NOMO-1 (cell line): ENCODE measurements around the gene CADM2.

Experiments used
- DNase-seq, 2 experiments: peaks; one replicate each; lab custom pipeline; 2025; ENCODE audit not compliant: unreplicated experiment in 2 of 2; lab: John Stamatoyannopoulos, UW

CADM2 gene

GRCh38 chr3:85535517-85535916 is 576.7 kb downstream of the CADM2 start:
- DNase-seq = no peak

- peak in 1 of 2 experiments; percentile 1 for DNase-seq
Measured at GRCh38 chr3:85539232-85539631, 580.4 kb downstream of the CADM2 start.

GRCh38 chr3:85554153-85554552 is 595.4 kb downstream of the CADM2 start:
- DNase-seq = no peak

- no peak for DNase-seq
Measured at GRCh38 chr3:85560088-85560785, 601.4 kb downstream of the CADM2 start.

- peak in 1 of 2 experiments; percentile 23 for DNase-seq
Measured at GRCh38 chr3:85567071-85567676, 608.4 kb downstream of the CADM2 start.

GRCh38 chr3:85570819-85571218 is 612.0 kb downstream of the CADM2 start:
- DNase-seq = peak in 1 of 2 experiments; percentile 14

- DNase-seq = peak in 1 of 2 experiments; percentile 45
Measured at GRCh38 chr3:85571835-85572234, 613.0 kb downstream of the CADM2 start.

GRCh38 chr3:85572426-85572825 is 613.6 kb downstream of the CADM2 start:
- no peak for DNase-seq

GRCh38 chr3:85572978-85573377 is 614.2 kb downstream of the CADM2 start:
- DNase-seq = no peak

GRCh38 chr3:85574006-85574705 is 615.4 kb downstream of the CADM2 start:
- DNase-seq = no peak

- peak; percentile 10 to 52 for DNase-seq
Measured at GRCh38 chr3:85576091-85576690, 617.4 kb downstream of the CADM2 start.

GRCh38 chr3:85576697-85577200 is 618.0 kb downstream of the CADM2 start:
- no peak for DNase-seq

GRCh38 chr3:85584779-85585356 is 626.1 kb downstream of the CADM2 start:
- peak in 1 of 2 experiments; percentile 59 for DNase-seq

- DNase-seq = no peak
Measured at GRCh38 chr3:85586018-85586417, 627.2 kb downstream of the CADM2 start.

- DNase-seq = no peak
Measured at GRCh38 chr3:85589145-85589544, 630.4 kb downstream of the CADM2 start.

- no peak for DNase-seq
Measured at GRCh38 chr3:85591451-85591850, 632.7 kb downstream of the CADM2 start.

GRCh38 chr3:85592256-85592655 is 633.5 kb downstream of the CADM2 start:
- no peak for DNase-seq

GRCh38 chr3:85594676-85595075 is 635.9 kb downstream of the CADM2 start:
- DNase-seq = no peak

GRCh38 chr3:85603378-85603777 is 644.6 kb downstream of the CADM2 start:
- DNase-seq = no peak

GRCh38 chr3:85604641-85605040 is 645.9 kb downstream of the CADM2 start:
- DNase-seq = no peak

GRCh38 chr3:85605066-85605465 is 646.3 kb downstream of the CADM2 start:
- no peak for DNase-seq
